Measurements from ENCODE around the gene CFAP46. TPM values are rescaled to one million over a fixed set of nuclear protein-coding genes. Genes with fewer than 3 reads are reported as not detected.

CFAP46 gene
- total and polyA plus RNA-seq, 4 donors: 0.33 to 0.59 (median 0.42) TPM

DNA sequence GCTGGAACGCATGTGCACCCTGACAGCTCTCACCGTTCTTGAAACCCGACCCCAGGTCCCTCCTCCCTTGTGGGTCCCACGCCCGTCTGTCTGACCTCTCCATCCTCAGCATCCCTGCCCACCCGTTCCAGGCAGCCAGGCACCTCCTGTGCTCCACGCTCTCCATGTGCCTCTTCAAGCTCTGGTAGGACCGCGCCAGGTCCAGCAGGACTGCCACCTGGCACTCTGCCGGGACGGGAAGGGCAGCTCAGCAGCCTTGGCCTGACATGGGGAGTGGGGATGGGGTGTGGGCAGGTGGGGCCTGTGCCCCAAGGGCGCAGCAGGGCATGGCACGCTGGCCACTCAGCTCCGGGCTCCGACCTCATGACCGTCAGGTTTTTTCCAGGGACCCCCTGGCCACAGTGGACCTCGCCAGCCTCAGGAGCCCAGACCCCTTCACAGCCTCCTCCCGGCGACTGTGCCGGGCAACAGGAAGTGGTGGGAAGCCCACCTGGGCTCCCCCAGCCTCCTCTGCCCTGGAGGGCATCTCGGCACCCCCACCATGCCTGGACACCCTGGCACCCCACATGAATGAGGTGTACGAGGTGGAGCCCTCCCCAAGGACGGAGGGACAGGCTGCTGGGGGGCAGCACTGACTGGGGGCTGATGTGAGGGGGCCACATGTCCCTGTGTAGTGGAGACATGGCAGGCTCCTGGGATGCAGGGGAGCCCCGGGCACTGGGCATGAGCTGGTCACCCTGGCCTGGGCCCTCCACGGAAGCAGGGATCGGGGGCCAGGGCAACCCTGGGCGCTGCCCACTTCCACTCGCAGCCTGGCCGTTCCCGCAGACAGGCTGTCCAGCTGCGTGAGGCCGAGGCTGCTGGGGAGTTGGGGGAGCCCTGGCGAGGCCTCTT, 131.3 kb downstream of the CFAP46 start:
- Histone ChIP-seq H3K36me3 (ENCODE audit: control insufficient read depth in 4 of 4, insufficient read depth in 3 of 4, low read depth in 1 of 4, low read length in 3 of 4) (no peaks in the 10 kb centered on the region), H3K27me3 (ENCODE audit: control insufficient read depth in 4 of 4, insufficient read depth in 4 of 4, low read length in 3 of 4) (peaks cover 0 to 4% (median 0%) of the 10 kb centered on the region in 4 donors), H3K4me1 (ENCODE audit: control insufficient read depth in 4 of 4, insufficient read depth in 4 of 4, low read length in 3 of 4) (no peaks in the 10 kb centered on the region), H3K9me3 (ENCODE audit: control insufficient read depth in 4 of 4, low read length in 3 of 4) (no peaks in the 10 kb centered on the region), H3K9ac (ENCODE audit: low read depth in 1 of 2, low read length in 2 of 2) (no peak overlapping the region), H3K4me3 (ENCODE audit: low read depth in 1 of 3, low read length in 3 of 3) (no peak overlapping the region), H3K27ac (ENCODE audit: low read depth in 1 of 2, low read length in 2 of 2) (no peak overlapping the region)
- no peak for DNase-seq (ENCODE audit: low spot score)
- 73% methylated on average over 33 of the region's 33 CpGs for WGBS
- no peak for TF ChIP-seq RXRA (IDR thresholded peaks at IDR 0.05)
- no peak for TF ChIP-seq NR2F2 (IDR thresholded peaks at IDR 0.05)
- TF ChIP-seq FOXA1 (IDR thresholded peaks at IDR 0.05): no peak
- TF ChIP-seq, protein P1, sequence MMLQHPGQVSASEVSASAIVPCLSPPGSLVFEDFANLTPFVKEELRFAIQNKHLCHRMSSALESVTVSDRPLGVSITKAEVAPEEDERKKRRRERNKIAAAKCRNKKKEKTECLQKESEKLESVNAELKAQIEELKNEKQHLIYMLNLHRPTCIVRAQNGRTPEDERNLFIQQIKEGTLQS (IDR thresholded peaks at IDR 0.05): no peak
- TF ChIP-seq RAD21 (IDR thresholded peaks at IDR 0.05): no peak
- no peak for TF ChIP-seq EGR1 (IDR thresholded peaks at IDR 0.05; ENCODE audit: low read depth in 2 of 2)
- no peak for TF ChIP-seq CTCF (IDR thresholded peaks at IDR 0.05; ENCODE audit: low read depth, low read length, missing input control)
- no peak for TF ChIP-seq JUND (IDR thresholded peaks at IDR 0.05)
- TF ChIP-seq YY1 (IDR thresholded peaks at IDR 0.05): no peak
- TF ChIP-seq ZBTB33 (IDR thresholded peaks at IDR 0.05): no peak
- TF ChIP-seq, protein P2, sequence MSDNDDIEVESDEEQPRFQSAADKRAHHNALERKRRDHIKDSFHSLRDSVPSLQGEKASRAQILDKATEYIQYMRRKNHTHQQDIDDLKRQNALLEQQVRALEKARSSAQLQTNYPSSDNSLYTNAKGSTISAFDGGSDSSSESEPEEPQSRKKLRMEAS (IDR thresholded peaks at IDR 0.05): no peak
- TF ChIP-seq GABPA (IDR thresholded peaks at IDR 0.05 in 1 of 2, conservative IDR thresholded peaks at IDR 0.05 in 1 of 2): no peak

DNA sequence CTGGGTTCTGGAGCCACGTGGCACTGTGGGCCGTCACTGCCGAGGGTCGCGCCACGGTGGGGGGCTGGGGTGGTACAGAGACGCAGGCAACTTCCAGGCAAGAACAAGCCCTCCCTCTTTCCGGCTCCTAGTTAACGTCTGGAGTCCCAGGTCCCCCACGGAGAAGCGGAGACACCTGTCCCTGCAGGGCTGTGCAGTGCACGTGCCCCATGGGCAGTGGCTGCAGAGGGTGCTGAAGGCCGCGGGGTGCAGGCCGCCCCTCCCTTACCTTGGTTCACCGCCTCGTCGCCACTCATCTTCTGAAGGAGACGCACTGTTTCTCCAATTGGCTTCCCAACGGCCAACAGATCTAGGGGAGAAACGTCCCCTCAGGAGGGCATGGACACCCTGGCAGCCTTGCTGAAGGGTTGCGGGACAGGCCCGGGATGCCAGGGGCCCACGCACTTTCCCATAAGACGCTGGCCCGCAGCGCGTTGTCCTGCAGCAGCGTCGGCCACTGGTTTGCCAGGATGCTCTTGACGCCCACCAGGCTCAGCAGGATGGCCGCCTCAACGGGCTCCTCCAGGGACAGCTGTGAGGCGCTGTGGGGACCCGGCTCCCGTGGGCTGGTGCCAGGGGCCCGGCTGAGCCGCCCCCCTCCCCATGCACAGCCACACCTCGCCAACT, 132.1 kb downstream of the CFAP46 start:
- no peak overlapping the region for H3K27ac ChIP-seq (ENCODE audit: low read depth in 1 of 2, low read length in 2 of 2)
- no peaks in the 10 kb centered on the region for H3K36me3 ChIP-seq (ENCODE audit: control insufficient read depth in 4 of 4, insufficient read depth in 3 of 4, low read depth in 1 of 4, low read length in 3 of 4)
- H3K9me3 ChIP-seq (ENCODE audit: control insufficient read depth in 4 of 4, low read length in 3 of 4): no peaks in the 10 kb centered on the region
- no peak overlapping the region for H3K4me3 ChIP-seq (ENCODE audit: low read depth in 1 of 3, low read length in 3 of 3)
- 85% methylated on average over 39 of the region's 39 CpGs for WGBS
- no peaks in the 10 kb centered on the region for H3K4me1 ChIP-seq (ENCODE audit: control insufficient read depth in 4 of 4, insufficient read depth in 4 of 4, low read length in 3 of 4)
- TF ChIP-seq JUND (IDR thresholded peaks at IDR 0.05) (no peak), FOXA2 (IDR thresholded peaks at IDR 0.05) (no peak), REST (IDR thresholded peaks at IDR 0.05) (no peak), RXRA (IDR thresholded peaks at IDR 0.05) (no peak), HNF4A (conservative IDR thresholded peaks at IDR 0.05) (no peak), RAD21 (IDR thresholded peaks at IDR 0.05) (no peak)
- H3K27me3 ChIP-seq (ENCODE audit: control insufficient read depth in 4 of 4, insufficient read depth in 4 of 4, low read length in 3 of 4): peaks cover 0 to 4% (median 0%) of the 10 kb centered on the region in 4 donors
- H3K9ac ChIP-seq (ENCODE audit: low read depth in 1 of 2, low read length in 2 of 2): no peak overlapping the region
- DNase-seq (ENCODE audit: low spot score): no peak

Data from liver (tissue), 9 donors.